HG02970 (cell line): Measurements from ENCODE around the gene ERCC6.

Experiments used
- ATAC-seq: cut with Tn5 transposase; IDR thresholded peaks from one replicate; pipeline ENCODE4 v1.9.1; 2021; ENCODE audit warnings: mild to moderate bottlenecking, moderate library complexity, moderate number of reproducible peaks; ENCODE audit not compliant: unreplicated experiment, low FRiP score

ERCC6 gene

GRCh38 chr10:49516216-49516970 is 22.5 kb downstream of the ERCC6 start:
- no peak for ATAC-seq

DNA sequence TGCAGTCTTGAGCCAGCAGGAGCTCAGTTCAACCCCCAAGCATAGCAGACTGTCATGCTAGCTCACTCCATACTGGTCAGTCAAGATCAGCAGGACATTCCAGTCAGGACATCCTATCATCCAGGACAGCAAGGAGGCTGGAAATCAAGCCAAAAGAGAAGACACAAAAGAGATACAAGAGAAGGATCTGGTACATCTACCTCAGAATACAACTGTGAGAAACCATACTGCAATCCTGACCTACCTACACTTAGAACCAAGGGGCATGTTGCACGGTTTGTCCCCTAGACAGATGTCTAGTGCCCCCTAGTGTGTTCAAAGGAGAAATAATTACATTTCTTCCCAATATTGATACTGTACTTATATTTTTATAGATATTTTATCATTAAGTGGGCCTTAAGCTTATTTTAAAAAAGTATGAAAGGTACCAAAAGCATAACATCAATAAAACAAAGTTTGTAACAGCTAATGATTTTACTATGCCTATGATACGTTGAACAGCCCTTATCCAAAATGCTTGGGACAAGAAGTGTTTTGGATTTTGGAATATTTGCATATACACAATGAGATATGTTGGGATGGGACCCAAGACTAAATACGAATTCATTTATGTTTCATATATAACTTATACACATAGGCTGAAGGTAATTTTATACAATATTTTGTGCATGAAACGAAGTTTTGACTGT is 26.7 kb downstream of the ERCC6 start:
- ATAC-seq: no peak

- no peak for ATAC-seq
Measured at GRCh38 chr10:49509771-49510303, 29.1 kb downstream of the ERCC6 start.

DNA sequence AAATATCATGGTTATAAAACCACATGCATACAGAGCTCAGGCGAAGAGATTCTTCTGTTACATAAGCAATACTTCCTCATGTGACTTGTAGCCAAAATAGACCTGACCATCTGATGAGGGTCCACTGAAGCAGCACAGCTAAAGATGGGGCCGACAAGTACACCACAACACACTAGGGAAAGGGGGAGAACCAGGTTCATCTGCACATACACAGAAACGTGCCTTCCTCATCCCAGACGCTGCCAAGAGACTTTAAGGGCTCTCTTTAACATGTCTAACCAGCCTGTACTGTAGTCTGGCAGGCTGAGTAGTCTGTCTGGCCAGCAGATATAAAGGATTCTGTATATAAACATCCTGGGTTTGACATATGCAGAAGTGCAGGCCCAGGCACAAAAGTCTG is 30.3 kb downstream of the ERCC6 start:
- no peak for ATAC-seq

DNA sequence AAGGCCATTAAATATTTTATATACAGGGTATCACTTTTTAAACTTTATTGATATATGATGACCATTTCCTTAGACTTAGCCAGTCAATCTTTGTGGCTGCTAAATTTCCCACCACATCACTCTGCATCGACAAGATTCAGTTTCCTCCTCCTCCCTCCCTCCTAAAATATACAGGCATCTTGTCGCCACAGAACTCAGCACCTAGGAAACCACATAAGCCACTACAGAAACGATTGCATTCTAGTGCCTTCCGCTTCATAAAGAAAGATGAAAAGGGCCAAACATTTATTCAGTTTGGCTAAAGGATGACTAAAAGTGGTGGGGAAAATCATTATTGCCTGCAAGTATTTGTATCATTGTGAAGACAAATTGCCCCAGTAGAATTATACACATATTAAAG is 30.7 kb downstream of the ERCC6 start:
- ATAC-seq: no peak

- ATAC-seq: no peak
Measured at GRCh38 chr10:49505589-49505988, 33.3 kb downstream of the ERCC6 start.

DNA sequence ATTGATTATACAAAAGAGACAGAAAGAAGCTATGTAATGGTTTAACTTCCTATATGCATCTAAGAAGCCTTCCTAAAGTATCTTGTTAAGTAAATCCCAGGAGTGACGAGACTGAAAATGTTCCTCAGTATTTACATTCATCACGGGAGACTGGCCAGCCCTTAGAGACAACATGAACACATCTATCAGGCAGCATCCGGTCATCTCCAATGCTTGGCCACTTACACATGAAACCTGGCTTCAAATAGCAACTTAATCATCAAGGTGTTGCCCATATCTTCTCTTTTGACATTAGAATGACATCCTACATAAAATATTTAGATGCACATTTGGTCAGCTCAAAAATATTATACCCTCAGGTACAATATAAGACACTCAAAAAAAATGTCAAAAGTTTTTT is 33.8 kb downstream of the ERCC6 start:
- no peak for ATAC-seq

- no peak for ATAC-seq
Measured at GRCh38 chr10:49504528-49504927, 34.4 kb downstream of the ERCC6 start.

DNA sequence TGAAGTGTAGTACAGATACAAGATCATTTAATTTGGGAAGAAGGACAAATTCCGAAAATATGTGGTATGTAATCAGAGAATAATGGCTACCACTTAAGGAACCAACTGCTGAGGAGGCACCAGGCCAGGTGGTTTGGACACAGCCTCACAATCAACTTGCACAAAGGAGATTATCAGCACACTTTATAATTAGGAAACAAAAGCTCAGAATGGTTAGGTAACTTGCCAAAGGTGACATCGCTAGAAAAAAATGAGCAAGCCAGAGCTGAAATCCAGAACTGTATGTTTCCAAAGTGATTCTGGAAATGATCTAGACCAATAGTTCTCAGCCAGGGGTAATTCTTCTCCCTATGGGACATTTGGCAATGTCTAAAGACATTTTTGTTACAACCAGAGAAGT is 36.6 kb downstream of the ERCC6 start:
- no peak for ATAC-seq

- no peak for ATAC-seq
Measured at GRCh38 chr10:49500412-49500811, 38.5 kb downstream of the ERCC6 start.

GRCh38 chr10:49499305-49499851 is 39.5 kb downstream of the ERCC6 start:
- ATAC-seq: no peak

DNA sequence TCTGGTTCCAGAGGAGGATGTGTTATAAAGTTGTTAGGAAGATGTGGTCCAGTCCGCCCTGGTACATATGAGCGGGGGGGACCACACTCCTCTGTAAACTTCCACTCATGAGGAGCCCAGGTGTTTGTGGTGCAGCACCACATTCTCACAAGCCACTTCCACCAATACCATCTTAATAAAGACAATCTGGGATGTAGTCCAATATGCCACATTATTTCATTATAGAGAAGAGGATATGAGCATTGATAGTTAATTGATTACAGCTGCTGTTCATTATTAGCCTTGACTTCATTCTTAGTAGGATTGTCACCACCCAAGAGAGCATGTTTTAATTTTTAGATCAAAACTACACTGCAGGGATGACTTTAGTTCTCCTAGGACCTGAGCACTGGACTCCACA is 40.5 kb downstream of the ERCC6 start:
- ATAC-seq: no peak

DNA sequence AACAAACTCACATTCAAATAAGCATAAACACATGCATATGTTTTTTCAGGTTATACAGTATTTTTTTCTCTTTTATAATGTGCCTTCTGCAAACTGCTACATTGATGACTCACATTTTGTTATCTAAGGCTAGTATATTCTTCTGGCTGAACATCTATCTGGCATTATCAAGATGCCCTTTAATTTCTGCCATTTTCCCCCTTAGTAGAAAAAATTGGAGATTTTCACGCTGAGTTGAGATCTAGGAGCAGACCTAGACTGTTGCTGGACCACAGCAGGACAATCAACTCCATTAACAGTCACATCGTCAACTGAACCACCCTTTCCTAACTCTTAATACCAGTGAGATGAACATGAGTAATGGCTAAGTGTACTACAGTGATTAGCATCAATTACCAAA is 41.6 kb downstream of the ERCC6 start:
- no peak for ATAC-seq

DNA sequence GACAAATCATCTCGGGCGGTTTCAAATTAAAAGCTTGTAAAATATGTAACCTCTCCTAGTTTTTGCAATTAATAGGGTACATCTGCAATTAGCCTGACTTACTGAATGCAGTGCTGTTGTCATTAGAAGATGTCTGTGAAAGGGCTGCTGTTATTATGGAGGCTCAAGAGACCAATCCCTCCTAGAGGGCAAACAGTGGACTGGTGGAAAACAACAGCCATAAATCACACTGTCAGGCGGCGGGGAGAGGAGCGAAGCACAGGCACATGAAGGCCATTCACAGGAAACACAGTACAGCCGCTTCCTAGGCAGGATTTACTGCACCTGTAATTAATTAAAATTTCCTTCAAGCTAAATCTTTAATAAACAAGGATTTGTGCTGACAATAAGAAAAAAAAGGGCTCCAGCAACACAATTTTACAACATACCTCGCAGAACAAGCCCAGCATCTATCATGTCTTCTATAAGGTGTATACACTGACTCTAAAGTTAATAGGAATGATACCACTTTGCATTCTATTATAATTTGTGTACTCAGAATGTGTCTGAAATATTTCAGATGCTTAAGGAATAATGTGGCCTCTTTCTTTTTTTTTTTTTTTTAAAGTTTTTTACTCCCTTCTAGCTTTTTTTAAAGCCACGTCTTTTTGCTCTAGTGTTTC is 50.7 kb downstream of the ERCC6 start:
- no peak for ATAC-seq

- no peak for ATAC-seq
Measured at GRCh38 chr10:49486738-49487137, 52.2 kb downstream of the ERCC6 start.

DNA sequence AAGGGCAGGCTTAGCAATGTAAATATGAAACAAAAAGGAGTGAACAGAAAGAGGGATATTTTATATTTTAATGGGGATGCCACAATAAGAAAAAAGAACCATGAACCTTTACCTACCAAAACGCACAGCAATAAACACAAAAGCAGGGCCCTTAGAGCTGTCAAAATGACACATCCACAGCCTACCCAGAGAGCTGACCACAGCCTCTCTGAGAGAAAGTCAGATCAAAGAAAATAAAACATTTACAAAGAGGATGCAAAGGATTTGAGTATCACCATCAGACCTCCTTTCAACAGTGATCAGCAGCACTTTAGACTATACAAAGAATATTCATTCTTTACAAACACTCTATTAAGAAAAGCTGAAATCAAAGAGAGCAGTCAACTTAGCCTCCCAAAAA is 52.9 kb downstream of the ERCC6 start:
- no peak for ATAC-seq

DNA sequence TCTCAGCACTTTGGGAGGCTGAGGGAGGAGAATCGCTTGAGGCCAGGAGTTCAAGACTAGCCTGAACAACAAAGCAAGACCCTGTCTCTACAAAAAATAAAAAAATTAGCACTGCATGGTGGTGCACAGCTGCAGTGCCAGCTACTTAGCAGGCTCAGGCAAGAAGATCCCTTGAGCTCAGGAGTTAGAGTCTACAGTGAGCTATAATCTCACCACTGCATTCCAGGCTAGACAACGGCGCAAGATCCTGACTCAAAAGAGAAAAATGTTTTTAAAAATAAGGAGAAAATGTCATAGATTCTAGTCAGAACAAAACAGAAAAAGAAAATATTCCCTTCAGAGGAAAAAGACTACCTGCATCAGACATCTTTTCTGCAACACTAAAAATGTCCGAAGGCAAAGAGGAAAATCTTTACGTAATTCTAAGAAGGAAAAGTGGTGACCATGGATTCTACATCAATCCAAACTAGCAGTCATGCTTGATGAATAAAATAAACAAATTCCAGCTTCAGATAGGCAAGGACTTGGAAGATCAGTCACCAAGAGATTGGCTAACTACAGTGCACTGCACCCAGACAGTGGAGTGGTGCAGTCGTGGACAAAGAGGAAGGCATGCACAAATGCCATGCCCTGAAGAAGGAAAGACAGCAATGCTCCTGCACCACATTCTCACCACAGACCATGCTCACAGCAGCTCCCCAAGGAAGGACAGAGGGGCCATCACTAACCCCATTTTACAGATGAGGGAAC is 54.3 kb downstream of the ERCC6 start:
- ATAC-seq: no peak

- ATAC-seq: no peak
Measured at GRCh38 chr10:49478819-49479218, 60.1 kb downstream of the ERCC6 start.

DNA sequence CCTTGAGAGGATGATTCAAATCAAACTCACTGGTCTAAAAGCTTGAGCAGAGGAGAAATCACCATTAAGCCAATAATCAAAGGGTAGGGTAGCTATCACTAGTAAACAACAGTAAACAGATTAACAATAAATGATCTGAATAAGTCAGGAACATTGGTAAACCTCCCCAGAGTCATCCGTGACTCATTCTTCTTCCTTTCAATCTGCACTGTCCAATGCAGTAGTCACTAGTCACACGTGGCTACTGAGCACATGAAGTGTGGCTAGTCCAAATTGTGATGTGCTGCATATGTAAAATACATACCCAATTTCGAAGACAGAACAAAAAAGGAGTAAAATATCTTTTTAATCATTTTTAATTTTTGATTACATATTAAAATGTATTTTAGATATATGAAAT is 64.0 kb downstream of the ERCC6 start:
- no peak for ATAC-seq

DNA sequence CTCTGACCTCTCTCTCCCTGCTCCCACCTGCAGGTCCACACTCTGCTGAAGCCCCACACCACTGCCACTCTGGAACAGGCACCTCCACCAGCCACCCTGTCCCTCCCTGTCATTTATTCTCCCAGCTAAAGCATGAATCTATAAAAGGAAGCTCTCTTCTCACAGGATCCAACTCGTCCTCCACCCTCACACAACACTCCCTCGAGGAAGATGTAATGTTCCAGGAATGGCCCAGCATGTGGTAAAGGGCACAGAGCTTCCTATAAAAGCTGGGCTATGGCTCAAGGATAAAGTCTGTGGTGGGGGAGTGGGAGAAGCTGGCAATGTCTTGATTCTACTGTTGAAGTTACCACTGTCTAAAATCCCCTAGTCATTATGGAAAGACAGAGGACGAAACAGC is 67.4 kb downstream of the ERCC6 start:
- no peak for ATAC-seq
